Panc1 (cell line): ENCODE measurements around the gene VSNL1. TPM values are rescaled to one million over a fixed set of nuclear protein-coding genes. Genes with fewer than 3 reads are reported as not detected.

Experiments used
- ATAC-seq: fragments of 200-7000 bp; cut with Tn5 transposase; 2 replicates; pipeline ENCODE4 v1.9.1; 2020; ENCODE audit warnings: mild to moderate bottlenecking, moderate library complexity
- BruUV-seq: library from RNA; stranded (reverse); fragments of 400-500 nt; replicated peaks from 2 replicates; lab custom pipeline; 2021; lab: Mats Ljungman, UMichigan
- CTCF ChIA-PET: fragments of 300-600 bp; sonication (Branson Sonifier 250); formaldehyde crosslinking; loops from one replicate; lab custom pipeline; 2022; ENCODE audit warnings: antibody characterized with exemption; lab: Charles Lee
- POLR2A ChIA-PET: fragments of 300-600 bp; sonication (Branson Sonifier 250); formaldehyde crosslinking; loops from one replicate; lab custom pipeline; 2022; ENCODE audit warnings: antibody characterized with exemption; lab: Charles Lee
- DNase-seq: peaks from one replicate; pipeline ENCODE4 v3.0.0-alpha.2; 2010; ENCODE audit warnings: low read depth, low spot score
- H3K27ac ChIP-seq: 2 replicates; pipeline ENCODE4 v1.5.1; 2011; ENCODE audit warnings: mild to moderate bottlenecking, low read length, inconsistent platforms
- H3K27me3 ChIP-seq: fragments of 200-500 bp; sonication (Bioruptor generic); 2 replicates; pipeline ENCODE4 v1.6.0; 2014; ENCODE audit warnings: low read length, inconsistent platforms; ENCODE audit not compliant: control insufficient read depth, insufficient read depth
- H3K36me3 ChIP-seq: fragments of 200-500 bp; sonication (Bioruptor generic); 2 replicates; pipeline ENCODE4 v1.5.1; 2014; ENCODE audit warnings: inconsistent platforms, mild to moderate bottlenecking, low read length, moderate library complexity; ENCODE audit not compliant: control insufficient read depth, insufficient read depth
- H3K4me1 ChIP-seq: 2 replicates; pipeline ENCODE4 v1.5.1; 2011; ENCODE audit warnings: inconsistent platforms, mild to moderate bottlenecking, low read length, moderate library complexity; ENCODE audit not compliant: control insufficient read depth, insufficient read depth
- H3K4me3 ChIP-seq, 2 experiments: 2 replicates each; pipeline ENCODE4 v1.5.1; 2011 to 2012; ENCODE audit warnings: low read depth in 2 of 2, low read length in 2 of 2, mild to moderate bottlenecking in 2 of 2, inconsistent platforms in 1 of 2, moderate library complexity in 1 of 2
- H3K9me3 ChIP-seq: fragments of 200-500 bp; sonication (Bioruptor generic); 2 replicates; pipeline ENCODE4 v1.5.1; 2014; ENCODE audit warnings: low read depth, mild to moderate bottlenecking, inconsistent platforms, low read length, moderate library complexity; ENCODE audit not compliant: control insufficient read depth, insufficient read depth
- CTCF ChIP-seq: fragments of 450-650 bp; IDR thresholded peaks from 2 replicates; pipeline ENCODE4 v1.5.1; 2017; ENCODE audit warnings: mild to moderate bottlenecking
- POLR2AphosphoS5 ChIP-seq: IDR thresholded peaks from 2 replicates; pipeline ENCODE4 v1.6.1; 2012; ENCODE audit warnings: mild to moderate bottlenecking, low read depth, low read length, moderate library complexity
- REST ChIP-seq, 2 experiments: IDR thresholded peaks; 2 replicates each; pipeline ENCODE4 v1.6.1; 2011 to 2012; ENCODE audit warnings: low read depth in 2 of 2, control low read depth in 1 of 2, low read length in 1 of 2, mild to moderate bottlenecking in 1 of 2, moderate library complexity in 1 of 2; ENCODE audit not compliant: insufficient read depth in 1 of 2
- SIN3A ChIP-seq: IDR thresholded peaks from 2 replicates; pipeline ENCODE4 v1.6.1; 2012; ENCODE audit warnings: low read depth, mild to moderate bottlenecking, low read length, moderate library complexity, borderline replicate concordance; ENCODE audit not compliant: insufficient read depth
- TCF7L2 ChIP-seq: IDR thresholded peaks from 2 replicates; pipeline ENCODE4 v1.6.1; 2011; ENCODE audit warnings: mild to moderate bottlenecking, low read depth, low read length, inconsistent platforms
- in situ Hi-C: cut with HindIII; loops from 2 replicates; pipeline ENCODE4 v1.10.0; 2016; ENCODE audit warnings: low sequenced_read_pairs, low pct_unique_long_range_greater_than_20kb
- intact Hi-C: fragments of 100-400 bp; cut with micrococcal nuclease; formaldehyde crosslinking; loops from one replicate; pipeline ENCODE4 v1.10.0; 2022; ENCODE audit not compliant: unreplicated experiment
- total RNA-seq: library from RNA; stranded (reverse); gene quantifications from one replicate; pipeline ENCODE4 v1.2.1, GENCODE V29; 2021; ENCODE audit not compliant: unreplicated experiment

Gene VSNL1
- total RNA-seq, 1 experiment from 2014 or later, result not detected

- no peak overlapping the region for H3K4me3 ChIP-seq
- H3K27me3 ChIP-seq, result no peaks in the 10 kb centered on the region
- H3K36me3 ChIP-seq, result no peaks in the 10 kb centered on the region
- no TSS peak for BruUV-seq
- no peaks in the 10 kb centered on the region for H3K9me3 ChIP-seq
- in situ Hi-C loops, result no loop called here
- TF ChIP-seq TCF7L2, result no peak
- no peak for TF ChIP-seq SIN3A
- peak; percentile 86 for TF ChIP-seq CTCF
- TF ChIP-seq POLR2AphosphoS5, result no peak
- ATAC-seq (peak; percentile 49; the same call in 1 of the 2 replicates), DNase-seq (peak; percentile 72)
- no peak overlapping the region for H3K27ac ChIP-seq
- H3K4me1 ChIP-seq, result peaks cover 3% of the 10 kb centered on the region
- intact Hi-C loops, result loop anchor here (1.0 kb wide), 1 partner anchor 25 kb away; no protein-coding TSS in a partner anchor
- POLR2A ChIA-PET, result no interaction called here
- CTCF ChIA-PET, result interaction anchor here (0.6 to 2.3 kb wide), 2 partner anchors 25 to 58 kb away, joined by 3 to 18 read pairs; no protein-coding TSS in a partner anchor
Observed at GRCh38 chr2:17646081-17646554, 105.6 kb downstream of the VSNL1 start.

GRCh38 chr2:17646838-17647701 is 106.6 kb downstream of the VSNL1 start:
- DNase-seq (no peak), ATAC-seq (no peak)
- no peak for TF ChIP-seq TCF7L2
- no peak for TF ChIP-seq SIN3A
- no peak for TF ChIP-seq POLR2AphosphoS5
- POLR2A ChIA-PET, result no interaction called here
- in situ Hi-C loops (no loop called here), intact Hi-C loops (loop anchor here (1.0 kb wide), 1 partner anchor 24 kb away; no protein-coding TSS in a partner anchor)
- no TSS peak for BruUV-seq
- peaks cover 3% of the 10 kb centered on the region for H3K4me1 ChIP-seq
- H3K36me3 ChIP-seq, result no peaks in the 10 kb centered on the region
- no peaks in the 10 kb centered on the region for H3K27me3 ChIP-seq
- no peak overlapping the region for H3K27ac ChIP-seq
- H3K4me3 ChIP-seq, result no peak overlapping the region
- CTCF ChIA-PET, result interaction anchor here (0.6 kb wide), 1 partner anchor 14 kb away, joined by 5 read pairs; no protein-coding TSS in a partner anchor
- H3K9me3 ChIP-seq, result no peaks in the 10 kb centered on the region

- intact Hi-C loops, result no loop called here
- TF ChIP-seq TCF7L2, result no peak
- no peak for TF ChIP-seq POLR2AphosphoS5
- no peak for TF ChIP-seq SIN3A
- no peak for TF ChIP-seq REST (IDR thresholded peaks at IDR 0.05; ENCODE audit: insufficient read depth in 1 of 2, low read depth in 2 of 2, low read length in 1 of 2)
- no peak for TF ChIP-seq CTCF
- in situ Hi-C loops, result no loop called here
Observed at GRCh38 chr2:17648581-17648980, 108.1 kb downstream of the VSNL1 start.

More at GRCh38 chr2:17648581-17648980, 108.1 kb downstream of the VSNL1 start:
- Histone ChIP-seq H3K4me3 (no peak overlapping the region), H3K27ac (no peak overlapping the region), H3K9me3 (no peaks in the 10 kb centered on the region), H3K4me1 (no peaks in the 10 kb centered on the region), H3K27me3 (no peaks in the 10 kb centered on the region), H3K36me3 (no peaks in the 10 kb centered on the region)
- ChIA-PET CTCF (no interaction called here), POLR2A (no interaction called here)
- ATAC-seq (no peak), DNase-seq (no peak)
- no TSS peak for BruUV-seq
